Calu3 (cell line): ENCODE results near the gene TUBB6. TPM values are rescaled to one million over a fixed set of nuclear protein-coding genes. Genes with fewer than 3 reads are reported as not detected.
A peak's percentile ranks its signal among the peaks of the same experiment; 100 is the strongest.

ENCODE experiments used
- BruUV-seq: library from RNA; stranded (reverse); fragments of 400-500 nt; replicated peaks from 2 replicates; lab custom pipeline; 2021; lab: Mats Ljungman, UMichigan
- CTCF ChIA-PET: fragments of 300-600 bp; sonication (Branson Sonifier 250); formaldehyde crosslinking; loops from one replicate; lab custom pipeline; 2022; ENCODE audit warnings: antibody characterized with exemption; lab: Charles Lee
- DNase-seq: peaks from one replicate; pipeline ENCODE4 v3.0.0; 2022
- H3K27ac Mint-ChIP-seq: one replicate; pipeline ENCODE4 v1.8.0; 2022; ENCODE audit warnings: mixed read lengths; ENCODE audit not compliant: unreplicated experiment
- H3K27me3 Mint-ChIP-seq: one replicate; pipeline ENCODE4 v1.8.0; 2022; ENCODE audit warnings: mixed read lengths; ENCODE audit not compliant: unreplicated experiment
- H3K36me3 Mint-ChIP-seq: one replicate; pipeline ENCODE4 v1.8.0; 2022; ENCODE audit warnings: mild to moderate bottlenecking, moderate library complexity, mixed read lengths; ENCODE audit not compliant: insufficient read depth, unreplicated experiment
- H3K4me1 Mint-ChIP-seq: one replicate; pipeline ENCODE4 v1.8.0; 2022; ENCODE audit warnings: mild to moderate bottlenecking, low read depth, mixed read lengths; ENCODE audit not compliant: unreplicated experiment
- H3K4me3 Mint-ChIP-seq: one replicate; pipeline ENCODE4 v1.8.0; 2022; ENCODE audit warnings: mild to moderate bottlenecking, low read depth, moderate library complexity, mixed read lengths; ENCODE audit not compliant: unreplicated experiment
- H3K9me3 Mint-ChIP-seq: one replicate; pipeline ENCODE4 v1.8.0; 2022; ENCODE audit warnings: low read depth, mixed read lengths; ENCODE audit not compliant: unreplicated experiment
- intact Hi-C: fragments of 100-400 bp; cut with micrococcal nuclease; formaldehyde crosslinking; loops from one replicate; pipeline ENCODE4 v1.10.0; 2022; ENCODE audit not compliant: unreplicated experiment
- total RNA-seq: library from RNA; stranded (reverse); gene quantifications from 2 replicates; pipeline ENCODE4 v1.2.3, GENCODE V29; 2022
- TF ChIP-seq, protein P1 (sequence below): fragments of 200-600 bp; IDR thresholded peaks from one replicate; pipeline ENCODE4 v1.8.0; 2022; ENCODE audit warnings: antibody characterized with exemption; ENCODE audit not compliant: unreplicated experiment

Gene TUBB6
- total RNA-seq, 1 experiment from 2014 or later: 25.7 TPM

DNA sequence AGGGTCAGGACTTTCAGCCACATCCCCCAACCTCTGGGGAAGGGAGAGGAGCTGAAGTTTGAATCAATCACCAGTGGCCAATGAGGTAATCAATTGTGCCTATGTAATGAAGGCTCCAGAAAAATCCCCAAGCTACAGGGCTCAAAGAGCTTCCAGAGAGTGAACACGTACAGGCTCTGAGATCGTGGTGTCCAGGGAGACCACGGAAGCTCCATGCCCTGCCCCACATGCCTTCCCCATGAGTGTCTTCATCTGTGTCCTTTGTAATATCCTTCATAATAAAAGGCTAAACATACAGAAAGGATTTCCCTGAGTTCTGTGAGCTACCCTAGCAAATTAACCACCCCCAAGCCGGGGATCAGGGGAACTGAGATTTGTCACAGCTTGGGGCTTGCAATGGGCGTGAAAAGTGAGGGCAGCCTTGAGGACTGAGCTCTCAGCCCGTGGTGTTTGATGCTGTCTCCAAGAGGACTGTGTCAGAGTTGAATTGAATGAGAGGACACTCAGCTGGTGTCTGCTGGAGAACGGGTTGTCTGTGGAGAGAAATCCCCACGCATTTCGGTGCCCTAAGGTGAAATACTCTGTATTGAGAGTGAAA is 25.5 kb upstream of the TUBB6 start:
- Mint-ChIP-seq H3K27me3 (peaks cover 21% of the 10 kb centered on the region), H3K27ac (no peak overlapping the region), H3K9me3 (no peaks in the 10 kb centered on the region), H3K36me3 (peaks cover 1% of the 10 kb centered on the region), H3K4me1 (no peaks in the 10 kb centered on the region), H3K4me3 (no peak overlapping the region)
- no TSS peak for BruUV-seq
- intact Hi-C loops: no loop called here
- CTCF ChIA-PET: interaction anchor here (0.5 to 1.7 kb wide), 4 partner anchors 10 to 71 kb away, joined by 3 to 9 read pairs (median 6); no protein-coding TSS in a partner anchor
- TF ChIP-seq, protein P1, sequence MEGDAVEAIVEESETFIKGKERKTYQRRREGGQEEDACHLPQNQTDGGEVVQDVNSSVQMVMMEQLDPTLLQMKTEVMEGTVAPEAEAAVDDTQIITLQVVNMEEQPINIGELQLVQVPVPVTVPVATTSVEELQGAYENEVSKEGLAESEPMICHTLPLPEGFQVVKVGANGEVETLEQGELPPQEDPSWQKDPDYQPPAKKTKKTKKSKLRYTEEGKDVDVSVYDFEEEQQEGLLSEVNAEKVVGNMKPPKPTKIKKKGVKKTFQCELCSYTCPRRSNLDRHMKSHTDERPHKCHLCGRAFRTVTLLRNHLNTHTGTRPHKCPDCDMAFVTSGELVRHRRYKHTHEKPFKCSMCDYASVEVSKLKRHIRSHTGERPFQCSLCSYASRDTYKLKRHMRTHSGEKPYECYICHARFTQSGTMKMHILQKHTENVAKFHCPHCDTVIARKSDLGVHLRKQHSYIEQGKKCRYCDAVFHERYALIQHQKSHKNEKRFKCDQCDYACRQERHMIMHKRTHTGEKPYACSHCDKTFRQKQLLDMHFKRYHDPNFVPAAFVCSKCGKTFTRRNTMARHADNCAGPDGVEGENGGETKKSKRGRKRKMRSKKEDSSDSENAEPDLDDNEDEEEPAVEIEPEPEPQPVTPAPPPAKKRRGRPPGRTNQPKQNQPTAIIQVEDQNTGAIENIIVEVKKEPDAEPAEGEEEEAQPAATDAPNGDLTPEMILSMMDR: no peak
- DNase-seq: no peak

GRCh38 chr18:12283256-12283655 is 24.8 kb upstream of the TUBB6 start:
- intact Hi-C loops: no loop called here

GRCh38 chr18:12283666-12284065 is 24.4 kb upstream of the TUBB6 start:
- H3K36me3 Mint-ChIP-seq: peaks cover 9% of the 10 kb centered on the region
- BruUV-seq: no TSS peak
- H3K9me3 Mint-ChIP-seq: no peaks in the 10 kb centered on the region
- intact Hi-C loops: no loop called here
- H3K27me3 Mint-ChIP-seq: peaks cover 23% of the 10 kb centered on the region
- no peak for DNase-seq
- CTCF ChIA-PET: interaction anchor here (1.9 kb wide), 1 partner anchor 12 kb away, joined by 7 read pairs; no protein-coding TSS in a partner anchor
- peaks cover 6% of the 10 kb centered on the region for H3K4me1 Mint-ChIP-seq
- TF ChIP-seq, protein P1: no peak
- no peak overlapping the region for H3K4me3 Mint-ChIP-seq
- H3K27ac Mint-ChIP-seq: no peak overlapping the region

More at GRCh38 chr18:12283256-12283655, 24.8 kb upstream of the TUBB6 start:
- H3K9me3 Mint-ChIP-seq: no peaks in the 10 kb centered on the region
- BruUV-seq: no TSS peak
- H3K4me1 Mint-ChIP-seq: peaks cover 2% of the 10 kb centered on the region
- peaks cover 8% of the 10 kb centered on the region for H3K36me3 Mint-ChIP-seq
- H3K4me3 Mint-ChIP-seq: no peak overlapping the region
- no peak for DNase-seq
- TF ChIP-seq, protein P1: no peak
- peaks cover 21% of the 10 kb centered on the region for H3K27me3 Mint-ChIP-seq
- CTCF ChIA-PET: interaction anchor here (0.5 to 1.9 kb wide), 3 partner anchors 11 to 36 kb away, joined by 3 to 9 read pairs (median 7); no protein-coding TSS in a partner anchor
- no peak overlapping the region for H3K27ac Mint-ChIP-seq

- Mint-ChIP-seq H3K4me1 (peaks cover 16% of the 10 kb centered on the region), H3K36me3 (peaks cover 9% of the 10 kb centered on the region), H3K9me3 (no peaks in the 10 kb centered on the region), H3K27ac (no peak overlapping the region), H3K27me3 (peaks cover 33% of the 10 kb centered on the region), H3K4me3 (peak overlapping the region; percentile 82)
- BruUV-seq: no TSS peak
- intact Hi-C loops: loop anchor here (5.0 kb wide), 1 partner anchor 195 kb away; the partner anchor contains the start of gene ANKRD62
- peak; percentile 60 for DNase-seq
- CTCF ChIA-PET: interaction anchor here (1.1 to 3.9 kb wide), 4 partner anchors 9 to 41 kb away, joined by 4 to 21 read pairs (median 6); no protein-coding TSS in a partner anchor
- TF ChIP-seq, protein P1: no peak
Observed at GRCh38 chr18:12287131-12287681, 20.8 kb upstream of the TUBB6 start.
